Liver (tissue), 9 donors: ENCODE measurements around the gene SRXN1. TPM values are rescaled to one million over a fixed set of nuclear protein-coding genes. Genes with fewer than 3 reads are reported as not detected.

ENCODE experiments used
- DNase-seq: peaks from one replicate; pipeline ENCODE4 v3.0.0-alpha.2; 2017; ENCODE audit warnings: low spot score
- H3K27ac ChIP-seq, 2 donors: one replicate each; pipeline ENCODE4 v1.7.0; 2013; ENCODE audit warnings: inconsistent platforms in 2 of 2, low read length in 2 of 2, control low read depth in 1 of 2, low read depth in 1 of 2, mild to moderate bottlenecking in 1 of 2
- H3K27me3 ChIP-seq, 4 donors: one replicate each; pipeline versions ENCODE4 v1.6.1 to v1.7.0; 2013; ENCODE audit warnings: low read length in 3 of 4, inconsistent platforms in 1 of 4, mild to moderate bottlenecking in 1 of 4, moderate library complexity in 1 of 4; ENCODE audit not compliant: control insufficient read depth in 4 of 4, insufficient read depth in 4 of 4
- H3K36me3 ChIP-seq, 4 donors: one replicate each; pipeline versions ENCODE4 v1.6.1 to v1.7.0; 2013; ENCODE audit warnings: low read length in 3 of 4, mild to moderate bottlenecking in 3 of 4, low read depth in 1 of 4, moderate library complexity in 1 of 4; ENCODE audit not compliant: control insufficient read depth in 4 of 4, insufficient read depth in 3 of 4
- H3K4me1 ChIP-seq, 4 donors: one replicate each; pipeline versions ENCODE4 v1.6.1 to v1.7.0; 2013; ENCODE audit warnings: low read length in 3 of 4, mild to moderate bottlenecking in 3 of 4, moderate library complexity in 1 of 4; ENCODE audit not compliant: control insufficient read depth in 4 of 4, insufficient read depth in 4 of 4
- H3K4me3 ChIP-seq, 3 donors: one replicate each; pipeline versions ENCODE4 v1.6.1 to v1.7.0; 2013; ENCODE audit warnings: low read length in 3 of 3, control low read depth in 1 of 3, low read depth in 1 of 3, mild to moderate bottlenecking in 1 of 3
- H3K9ac ChIP-seq, 2 donors: one replicate each; pipeline ENCODE4 v1.7.0; 2013; ENCODE audit warnings: low read length in 2 of 2, mild to moderate bottlenecking in 2 of 2, moderate library complexity in 2 of 2, control low read depth in 1 of 2, low read depth in 1 of 2
- H3K9me3 ChIP-seq, 4 donors: one replicate each; pipeline versions ENCODE4 v1.6.1 to v1.7.0; 2013; ENCODE audit warnings: low read length in 3 of 4; ENCODE audit not compliant: control insufficient read depth in 4 of 4
- FOXA1 ChIP-seq: IDR thresholded peaks from 2 replicates; pipeline ENCODE4 v1.6.1; 2016; ENCODE audit warnings: antibody characterized with exemption
- FOXA2 ChIP-seq: IDR thresholded peaks from 2 replicates; pipeline ENCODE4 v1.6.1; 2016; ENCODE audit warnings: antibody characterized with exemption
- GABPA ChIP-seq, 2 donors: IDR thresholded peaks in 1 of 2; conservative IDR thresholded peaks in 1 of 2; 2 replicates each; pipeline ENCODE4 v1.6.1; 2016; ENCODE audit warnings: antibody characterized with exemption in 2 of 2, mild to moderate bottlenecking in 1 of 2, moderate library complexity in 1 of 2
- HNF4A ChIP-seq, 2 donors: conservative IDR thresholded peaks; 2 replicates each; pipeline ENCODE4 v1.6.1; 2016; ENCODE audit warnings: antibody characterized with exemption in 2 of 2, mild to moderate bottlenecking in 2 of 2
- HNF4G ChIP-seq: IDR thresholded peaks from 2 replicates; pipeline ENCODE4 v1.6.1; 2016; ENCODE audit warnings: antibody characterized with exemption
- JUND ChIP-seq, 2 donors: IDR thresholded peaks; 2 replicates each; pipeline ENCODE4 v1.6.1; 2016; ENCODE audit warnings: antibody characterized with exemption in 2 of 2
- NR2F2 ChIP-seq: IDR thresholded peaks from 2 replicates; pipeline ENCODE4 v1.6.1; 2016; ENCODE audit warnings: antibody characterized with exemption
- RAD21 ChIP-seq, 2 donors: IDR thresholded peaks; 2 replicates each; pipeline ENCODE4 v1.6.1; 2016; ENCODE audit warnings: antibody characterized with exemption in 2 of 2, mild to moderate bottlenecking in 2 of 2
- SP1 ChIP-seq: IDR thresholded peaks from 2 replicates; pipeline ENCODE4 v1.6.1; 2018; ENCODE audit warnings: antibody characterized with exemption, mild to moderate bottlenecking
- TAF1 ChIP-seq: conservative IDR thresholded peaks from 2 replicates; pipeline ENCODE4 v1.6.1; 2016; ENCODE audit warnings: antibody characterized with exemption, mild to moderate bottlenecking
- YY1 ChIP-seq: IDR thresholded peaks from 2 replicates; pipeline ENCODE4 v1.6.1; 2016; ENCODE audit warnings: antibody characterized with exemption, mild to moderate bottlenecking
- WGBS: extraction: QIAGEN DNeasy Blood & Tissue Kit; methylation state at CpG from one replicate; pipeline ENCODE4 v1.1.7; 2013; 5-methylcytosine and 5-hydroxymethylcytosine counted together
- polyA plus RNA-seq, 2 donors: library from polyadenylated mRNA; stranded (reverse) in 1 of 2; unstranded in 1 of 2; fragments of 200-250 nt in 1 of 2; fragments of >200 nt in 1 of 2; fragmentation: Nextera tagmentation in 1 of 2; extraction: Ambion mirVana in 1 of 2; gene quantifications; one replicate each; pipeline versions ENCODE4 v1.2.1 to v1.2.3, GENCODE V29; 2013 to 2015
- total RNA-seq, 2 donors: library from RNA; depleted of rRNA; stranded (reverse); fragments of >200 nt; gene quantifications; one replicate each; pipeline ENCODE4 v1.2.3, GENCODE V29; 2014
- TF ChIP-seq, protein P1 (sequence below): IDR thresholded peaks from 2 replicates; pipeline ENCODE4 v1.6.1; 2016; ENCODE audit warnings: antibody characterized with exemption
- TF ChIP-seq, protein P2 (sequence below): IDR thresholded peaks from 2 replicates; pipeline ENCODE4 v1.6.1; 2016; ENCODE audit warnings: antibody characterized with exemption, mild to moderate bottlenecking
- TF ChIP-seq, protein P3 (sequence below): IDR thresholded peaks from 2 replicates; pipeline ENCODE4 v1.6.1; 2016; ENCODE audit warnings: antibody characterized with exemption
- TF ChIP-seq, protein P4 (sequence below): fragments of 150-350 bp; IDR thresholded peaks from 2 replicates; pipeline ENCODE4 v1.5.1; 2017; ENCODE audit warnings: improper control_type of control experiment, low read depth, low read length; ENCODE audit not compliant: missing input control
- TF ChIP-seq, protein P5 (sequence below): IDR thresholded peaks from 2 replicates; pipeline ENCODE4 v1.6.1; 2016; ENCODE audit warnings: antibody characterized with exemption
- donor health status: healthy.
- donor health status: healthy.
- donor health status: healthy.
- donor health status: healthy.
- donor health status: healthy.

Gene SRXN1
- total and polyA plus RNA-seq, 4 donors = 14.3 to 60.2 (median 24.8) TPM

DNA sequence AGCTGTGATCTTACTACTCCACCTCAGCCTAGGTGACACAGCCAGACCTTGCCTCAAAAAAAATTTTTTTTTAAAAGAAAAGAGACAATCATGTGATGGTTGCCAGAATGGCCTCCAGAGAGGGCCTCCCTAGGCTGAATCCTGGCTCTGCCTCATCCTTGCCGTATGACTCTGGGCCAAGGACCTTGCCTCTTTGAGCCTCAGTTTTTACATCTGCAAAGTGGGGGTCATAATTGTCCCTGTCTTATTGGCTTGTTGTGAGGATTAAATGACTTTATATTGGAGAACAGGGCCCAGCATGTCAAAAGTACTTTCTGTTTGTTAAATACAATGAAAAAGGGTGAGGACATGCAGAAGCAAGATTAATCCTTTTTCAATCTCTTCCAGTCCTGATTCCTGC lies 14.4 kb downstream of the SRXN1 start:
- WGBS = 80% methylated on average over 1 of the region's 1 CpG
- Histone ChIP-seq H3K27me3 (no peaks in the 10 kb centered on the region), H3K36me3 (no peaks in the 10 kb centered on the region), H3K4me1 (no peaks in the 10 kb centered on the region), H3K4me3 (no peak overlapping the region), H3K9me3 (no peaks in the 10 kb centered on the region), H3K27ac (no peak overlapping the region), H3K9ac (no peak overlapping the region)
- TF ChIP-seq JUND (IDR thresholded peaks at IDR 0.05) = no peak
- TF ChIP-seq TAF1 = no peak
- TF ChIP-seq, protein P1, sequence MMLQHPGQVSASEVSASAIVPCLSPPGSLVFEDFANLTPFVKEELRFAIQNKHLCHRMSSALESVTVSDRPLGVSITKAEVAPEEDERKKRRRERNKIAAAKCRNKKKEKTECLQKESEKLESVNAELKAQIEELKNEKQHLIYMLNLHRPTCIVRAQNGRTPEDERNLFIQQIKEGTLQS = no peak
- TF ChIP-seq, protein P2, sequence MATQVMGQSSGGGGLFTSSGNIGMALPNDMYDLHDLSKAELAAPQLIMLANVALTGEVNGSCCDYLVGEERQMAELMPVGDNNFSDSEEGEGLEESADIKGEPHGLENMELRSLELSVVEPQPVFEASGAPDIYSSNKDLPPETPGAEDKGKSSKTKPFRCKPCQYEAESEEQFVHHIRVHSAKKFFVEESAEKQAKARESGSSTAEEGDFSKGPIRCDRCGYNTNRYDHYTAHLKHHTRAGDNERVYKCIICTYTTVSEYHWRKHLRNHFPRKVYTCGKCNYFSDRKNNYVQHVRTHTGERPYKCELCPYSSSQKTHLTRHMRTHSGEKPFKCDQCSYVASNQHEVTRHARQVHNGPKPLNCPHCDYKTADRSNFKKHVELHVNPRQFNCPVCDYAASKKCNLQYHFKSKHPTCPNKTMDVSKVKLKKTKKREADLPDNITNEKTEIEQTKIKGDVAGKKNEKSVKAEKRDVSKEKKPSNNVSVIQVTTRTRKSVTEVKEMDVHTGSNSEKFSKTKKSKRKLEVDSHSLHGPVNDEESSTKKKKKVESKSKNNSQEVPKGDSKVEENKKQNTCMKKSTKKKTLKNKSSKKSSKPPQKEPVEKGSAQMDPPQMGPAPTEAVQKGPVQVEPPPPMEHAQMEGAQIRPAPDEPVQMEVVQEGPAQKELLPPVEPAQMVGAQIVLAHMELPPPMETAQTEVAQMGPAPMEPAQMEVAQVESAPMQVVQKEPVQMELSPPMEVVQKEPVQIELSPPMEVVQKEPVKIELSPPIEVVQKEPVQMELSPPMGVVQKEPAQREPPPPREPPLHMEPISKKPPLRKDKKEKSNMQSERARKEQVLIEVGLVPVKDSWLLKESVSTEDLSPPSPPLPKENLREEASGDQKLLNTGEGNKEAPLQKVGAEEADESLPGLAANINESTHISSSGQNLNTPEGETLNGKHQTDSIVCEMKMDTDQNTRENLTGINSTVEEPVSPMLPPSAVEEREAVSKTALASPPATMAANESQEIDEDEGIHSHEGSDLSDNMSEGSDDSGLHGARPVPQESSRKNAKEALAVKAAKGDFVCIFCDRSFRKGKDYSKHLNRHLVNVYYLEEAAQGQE = no peak
- no peak for TF ChIP-seq RAD21 (IDR thresholded peaks at IDR 0.05)
- no peak for TF ChIP-seq YY1
- TF ChIP-seq FOXA2 = no peak
- no peak for DNase-seq

DNA sequence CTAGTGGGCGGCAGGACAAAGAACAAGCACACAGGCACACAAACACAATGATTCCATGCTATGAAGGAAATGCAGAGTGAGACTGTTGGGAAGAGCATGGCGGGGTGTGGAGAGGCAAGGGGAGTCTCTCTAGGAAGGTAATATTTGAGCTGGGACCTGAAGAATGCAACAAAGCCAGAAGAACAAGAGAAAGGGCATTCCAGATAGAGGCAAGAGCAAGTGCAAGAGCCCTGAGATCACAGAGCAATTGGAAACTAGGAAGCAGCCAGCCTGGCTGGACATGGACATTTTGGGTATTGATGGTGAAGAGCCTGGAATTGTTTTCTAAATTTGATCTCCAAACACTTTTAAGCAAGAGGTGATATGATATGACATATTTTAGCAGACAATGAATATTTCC lies 15.4 kb downstream of the SRXN1 start:
- WGBS = 87% methylated on average over 2 of the region's 2 CpGs
- no peaks in the 10 kb centered on the region for H3K36me3 ChIP-seq
- no peaks in the 10 kb centered on the region for H3K9me3 ChIP-seq
- no peak overlapping the region for H3K27ac ChIP-seq
- H3K4me3 ChIP-seq = no peak overlapping the region
- no peaks in the 10 kb centered on the region for H3K4me1 ChIP-seq
- no peaks in the 10 kb centered on the region for H3K27me3 ChIP-seq
- TF ChIP-seq HNF4A (conservative IDR thresholded peaks at IDR 0.05) = no peak
- TF ChIP-seq, protein P3, sequence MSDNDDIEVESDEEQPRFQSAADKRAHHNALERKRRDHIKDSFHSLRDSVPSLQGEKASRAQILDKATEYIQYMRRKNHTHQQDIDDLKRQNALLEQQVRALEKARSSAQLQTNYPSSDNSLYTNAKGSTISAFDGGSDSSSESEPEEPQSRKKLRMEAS = no peak
- no peak for TF ChIP-seq TAF1
- TF ChIP-seq, protein P4, sequence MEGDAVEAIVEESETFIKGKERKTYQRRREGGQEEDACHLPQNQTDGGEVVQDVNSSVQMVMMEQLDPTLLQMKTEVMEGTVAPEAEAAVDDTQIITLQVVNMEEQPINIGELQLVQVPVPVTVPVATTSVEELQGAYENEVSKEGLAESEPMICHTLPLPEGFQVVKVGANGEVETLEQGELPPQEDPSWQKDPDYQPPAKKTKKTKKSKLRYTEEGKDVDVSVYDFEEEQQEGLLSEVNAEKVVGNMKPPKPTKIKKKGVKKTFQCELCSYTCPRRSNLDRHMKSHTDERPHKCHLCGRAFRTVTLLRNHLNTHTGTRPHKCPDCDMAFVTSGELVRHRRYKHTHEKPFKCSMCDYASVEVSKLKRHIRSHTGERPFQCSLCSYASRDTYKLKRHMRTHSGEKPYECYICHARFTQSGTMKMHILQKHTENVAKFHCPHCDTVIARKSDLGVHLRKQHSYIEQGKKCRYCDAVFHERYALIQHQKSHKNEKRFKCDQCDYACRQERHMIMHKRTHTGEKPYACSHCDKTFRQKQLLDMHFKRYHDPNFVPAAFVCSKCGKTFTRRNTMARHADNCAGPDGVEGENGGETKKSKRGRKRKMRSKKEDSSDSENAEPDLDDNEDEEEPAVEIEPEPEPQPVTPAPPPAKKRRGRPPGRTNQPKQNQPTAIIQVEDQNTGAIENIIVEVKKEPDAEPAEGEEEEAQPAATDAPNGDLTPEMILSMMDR = no peak
- TF ChIP-seq, protein P5, sequence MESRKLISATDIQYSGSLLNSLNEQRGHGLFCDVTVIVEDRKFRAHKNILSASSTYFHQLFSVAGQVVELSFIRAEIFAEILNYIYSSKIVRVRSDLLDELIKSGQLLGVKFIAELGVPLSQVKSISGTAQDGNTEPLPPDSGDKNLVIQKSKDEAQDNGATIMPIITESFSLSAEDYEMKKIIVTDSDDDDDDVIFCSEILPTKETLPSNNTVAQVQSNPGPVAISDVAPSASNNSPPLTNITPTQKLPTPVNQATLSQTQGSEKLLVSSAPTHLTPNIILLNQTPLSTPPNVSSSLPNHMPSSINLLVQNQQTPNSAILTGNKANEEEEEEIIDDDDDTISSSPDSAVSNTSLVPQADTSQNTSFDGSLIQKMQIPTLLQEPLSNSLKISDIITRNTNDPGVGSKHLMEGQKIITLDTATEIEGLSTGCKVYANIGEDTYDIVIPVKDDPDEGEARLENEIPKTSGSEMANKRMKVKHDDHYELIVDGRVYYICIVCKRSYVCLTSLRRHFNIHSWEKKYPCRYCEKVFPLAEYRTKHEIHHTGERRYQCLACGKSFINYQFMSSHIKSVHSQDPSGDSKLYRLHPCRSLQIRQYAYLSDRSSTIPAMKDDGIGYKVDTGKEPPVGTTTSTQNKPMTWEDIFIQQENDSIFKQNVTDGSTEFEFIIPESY = no peak
- no peak for TF ChIP-seq FOXA1
- no peak for TF ChIP-seq SP1
- no peak for TF ChIP-seq HNF4G
- no peak for TF ChIP-seq GABPA (IDR thresholded peaks at IDR 0.05 in 1 of 2, conservative IDR thresholded peaks at IDR 0.05 in 1 of 2)
- TF ChIP-seq NR2F2 = no peak
- no peak for TF ChIP-seq YY1
- DNase-seq = no peak
- no peak overlapping the region for H3K9ac ChIP-seq
